HG02588 (cell line): ENCODE results near the gene IL3RA.
"Not testable (repeated sequence)": the region's sequence is repeated elsewhere in the genome, so short reads cannot be mapped to it uniquely, and the experiment has no call there.

Experiments used
- ATAC-seq: cut with Tn5 transposase; IDR thresholded peaks from one replicate; pipeline ENCODE4 v1.9.1; 2021; ENCODE audit warnings: mild to moderate bottlenecking, moderate library complexity; ENCODE audit not compliant: unreplicated experiment

Gene IL3RA

GRCh38 chrX:1336331-1336943 is at the start of gene IL3RA:
IL3RA (plus strand) TSS chrX:1336785; CDS start chrX:1341766, 4,981 bp downstream.
- no peak for ATAC-seq

GRCh38 chrX:1289535-1289934 is 47.0 kb upstream of the IL3RA start:
- no peak for ATAC-seq

GRCh38 chrX:1291110-1291740 is 45.4 kb upstream of the IL3RA start:
- no peak for ATAC-seq

DNA sequence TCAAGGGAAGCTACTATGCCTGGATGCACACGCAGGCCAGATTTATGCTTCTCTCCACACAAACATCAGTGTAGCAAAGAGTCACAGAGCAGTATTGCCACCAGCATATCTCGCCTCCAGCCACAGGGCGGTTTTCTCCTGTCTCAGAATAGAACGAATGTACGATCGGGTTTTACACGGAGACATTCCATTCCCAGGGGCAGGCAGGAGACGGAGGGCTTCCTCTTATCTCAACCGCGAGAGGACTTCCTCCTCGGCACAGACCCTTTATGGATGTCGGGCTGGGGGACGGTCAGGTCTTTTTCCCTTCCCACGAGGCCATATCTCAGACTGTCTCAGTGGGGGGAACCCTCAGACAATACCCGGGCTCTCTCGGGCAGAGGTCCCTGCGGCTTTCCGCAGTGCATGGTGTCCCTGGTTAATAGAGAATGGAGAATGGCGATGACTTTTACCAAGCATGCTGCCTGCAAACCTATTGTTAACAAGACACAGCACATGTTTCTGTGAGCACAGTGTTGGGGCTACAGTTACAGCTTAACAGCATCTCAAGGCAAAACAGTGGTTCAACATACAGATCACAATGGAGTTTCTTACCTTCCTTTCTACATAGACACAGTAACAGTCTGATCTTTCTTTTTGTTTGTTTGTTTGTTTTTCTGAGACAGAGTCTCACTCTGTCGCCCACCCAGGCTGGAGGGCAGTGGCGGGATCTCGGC is 43.9 kb upstream of the IL3RA start:
- no peak for ATAC-seq

DNA sequence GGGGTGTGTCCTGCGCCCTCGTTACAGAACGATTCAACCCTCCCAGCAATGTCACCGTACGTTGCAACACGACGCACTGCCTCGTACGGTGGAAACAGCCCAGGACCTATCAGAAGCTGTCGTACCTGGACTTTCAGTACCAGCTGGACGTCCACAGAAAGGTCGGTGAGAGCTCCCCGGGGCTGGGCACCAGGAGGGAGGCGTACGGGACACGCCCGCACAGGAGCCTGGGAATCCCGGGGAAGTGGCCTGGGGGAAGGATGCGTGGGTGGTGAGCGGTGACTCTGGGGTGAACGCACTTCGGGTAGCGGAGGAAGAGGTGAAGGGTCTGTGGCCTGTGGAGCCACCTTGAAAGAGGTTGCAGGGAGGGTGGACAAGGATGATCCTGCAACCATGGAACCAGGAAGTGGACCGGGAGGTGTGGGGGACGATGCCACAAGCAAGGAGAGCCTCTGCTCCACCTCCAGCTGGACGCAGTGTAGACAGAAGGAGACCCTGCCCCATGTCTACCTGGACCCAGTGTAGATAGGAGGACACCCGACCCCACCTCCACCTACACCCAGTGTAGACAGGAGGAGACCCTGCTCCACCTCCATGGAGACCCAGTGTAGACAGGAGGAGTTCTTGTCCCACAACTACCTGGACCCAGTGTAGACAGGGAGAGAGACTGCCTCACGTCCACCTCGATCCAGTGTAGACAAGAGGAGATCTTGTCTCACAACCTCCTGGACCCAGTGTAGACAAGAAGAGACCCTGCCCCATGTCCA is 42.1 kb upstream of the IL3RA start:
- no peak for ATAC-seq

GRCh38 chrX:1295550-1295949 is 41.0 kb upstream of the IL3RA start:
- ATAC-seq, result no peak

DNA sequence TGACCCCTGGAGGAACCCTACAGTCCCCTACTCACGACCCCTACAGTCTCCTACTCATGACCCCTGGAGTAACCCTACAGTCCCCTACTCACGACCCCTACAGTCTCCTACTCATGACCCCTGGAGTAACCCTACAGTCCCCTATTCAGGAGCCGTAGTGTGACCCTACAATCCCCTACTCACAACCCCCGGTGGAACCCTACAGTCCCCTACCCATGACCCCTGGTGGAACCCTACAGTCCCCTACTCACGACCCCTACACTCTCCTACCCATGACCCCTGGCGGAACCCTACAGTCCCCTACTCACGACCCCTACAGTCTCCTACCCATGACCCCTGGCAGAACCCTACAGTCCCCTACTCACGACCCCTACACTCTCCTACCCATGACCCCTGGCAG is 39.0 kb upstream of the IL3RA start:
- not testable (repeated sequence) for ATAC-seq

DNA sequence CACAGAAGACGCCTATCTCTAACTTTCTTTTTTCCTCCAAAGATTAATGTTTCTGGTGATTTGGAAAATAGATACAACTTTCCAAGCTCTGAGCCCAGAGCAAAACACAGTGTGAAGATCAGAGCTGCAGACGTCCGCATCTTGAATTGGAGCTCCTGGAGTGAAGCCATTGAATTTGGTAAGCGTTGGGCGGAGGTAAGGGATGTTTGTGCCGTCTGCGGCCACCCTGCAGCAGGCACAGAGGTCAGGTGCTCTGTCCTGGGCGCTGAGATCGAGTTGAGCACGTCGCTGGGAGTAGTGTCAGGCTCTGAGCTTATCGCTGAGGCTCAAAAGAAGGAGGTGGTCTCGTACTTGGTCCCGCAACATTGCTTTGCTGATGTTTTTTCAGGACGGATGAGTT is 36.1 kb upstream of the IL3RA start:
- no peak for ATAC-seq

GRCh38 chrX:1305411-1305810 is 31.2 kb upstream of the IL3RA start:
- no peak for ATAC-seq

- ATAC-seq, result no peak
Observed at GRCh38 chrX:1306909-1307625, 29.5 kb upstream of the IL3RA start.

- ATAC-seq, result no peak
Observed at GRCh38 chrX:1307626-1308340, 28.8 kb upstream of the IL3RA start.

DNA sequence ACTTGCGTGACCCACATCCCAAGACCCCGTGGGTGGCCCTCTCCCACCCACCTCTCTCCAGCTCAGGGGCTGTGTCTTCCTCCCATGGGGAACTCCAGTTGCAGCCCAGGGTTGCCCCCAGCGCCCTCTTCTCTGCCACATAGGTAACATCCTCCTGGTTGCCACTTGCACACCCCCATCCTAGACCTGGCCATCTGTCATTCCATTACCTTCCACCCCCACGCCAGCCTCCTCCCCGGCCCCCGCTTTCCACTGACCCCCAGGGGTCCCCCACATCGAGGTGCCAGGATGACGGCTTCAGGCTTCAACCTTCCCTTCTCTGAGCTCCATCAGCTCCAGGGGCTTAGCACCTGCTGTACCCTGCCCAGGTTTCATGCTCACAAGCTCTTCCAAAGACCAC is 28.1 kb upstream of the IL3RA start:
- no peak for ATAC-seq

GRCh38 chrX:1308917-1309316 is 27.7 kb upstream of the IL3RA start:
- ATAC-seq, result not testable (repeated sequence)

DNA sequence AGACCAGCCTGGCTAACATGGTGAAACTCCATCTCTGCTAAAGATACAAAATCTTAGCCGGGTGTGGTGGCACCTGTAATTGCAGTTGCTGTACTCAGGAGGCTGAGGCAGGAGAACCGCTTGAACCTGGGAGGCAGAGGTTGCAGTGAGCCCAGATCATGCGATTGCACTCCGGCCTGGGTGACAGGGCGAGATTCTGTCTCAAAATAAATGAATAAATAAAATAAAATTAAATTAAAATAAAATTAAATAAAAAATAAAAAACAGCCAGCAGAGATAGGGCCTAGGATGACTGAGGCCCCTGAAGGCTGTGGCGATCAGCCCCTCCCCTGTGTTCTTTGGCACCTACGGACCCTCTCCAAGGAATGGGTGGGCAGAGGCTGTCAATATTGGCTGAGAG is 22.8 kb upstream of the IL3RA start:
- no peak for ATAC-seq

DNA sequence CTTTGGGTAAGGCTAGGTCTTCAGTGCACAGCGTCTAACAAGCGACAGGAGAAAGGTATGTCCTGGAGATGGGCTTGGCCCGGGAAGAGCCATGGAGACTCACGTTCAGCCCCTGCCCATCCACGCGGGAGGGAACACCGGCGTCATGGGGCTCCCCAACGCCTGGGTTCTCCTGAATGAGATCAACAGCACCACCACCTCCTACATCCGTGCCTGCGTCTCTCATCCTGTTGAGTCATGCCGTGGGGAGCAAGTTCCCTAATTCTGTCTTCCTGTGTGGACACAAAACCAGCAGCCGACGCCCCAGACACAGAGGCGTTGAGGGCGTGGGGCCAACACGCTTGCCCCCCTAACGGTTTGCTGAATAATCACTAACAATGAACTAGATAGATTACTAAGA is 20.1 kb upstream of the IL3RA start:
- no peak for ATAC-seq

DNA sequence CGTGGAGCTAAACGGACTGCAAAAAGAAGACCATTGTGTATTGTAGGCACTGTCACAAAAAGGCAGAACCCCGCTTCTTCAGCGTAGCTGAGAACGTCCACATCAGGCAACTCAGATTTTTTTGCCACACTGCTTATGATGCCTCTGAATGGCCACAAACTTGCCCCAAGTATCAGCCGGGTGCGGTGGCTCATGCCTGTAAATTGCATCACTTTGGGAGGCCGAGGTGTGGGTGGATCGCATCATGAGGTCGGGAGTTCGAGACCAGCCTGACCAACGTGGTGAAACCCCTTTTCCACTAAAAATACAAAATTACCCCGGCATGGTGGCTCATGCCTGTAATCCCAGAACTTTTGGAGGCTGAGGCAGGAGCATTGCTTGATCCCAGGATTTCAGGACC is 14.9 kb upstream of the IL3RA start:
- no peak for ATAC-seq

- ATAC-seq, result no peak
Observed at GRCh38 chrX:1322393-1322792, 14.2 kb upstream of the IL3RA start.

GRCh38 chrX:1323315-1323714 is 13.3 kb upstream of the IL3RA start:
- peak; percentile 45 for ATAC-seq

- no peak for ATAC-seq
Observed at GRCh38 chrX:1325515-1326116, 11.0 kb upstream of the IL3RA start.
